Activated T-cell treated with anti-CD3 and anti-CD28 coated beads for 24 hours (primary cell): ENCODE measurements around the gene STX5.
"Not testable (repeated sequence)": the region's sequence is repeated elsewhere in the genome, so short reads cannot be mapped to it uniquely, and the experiment has no call there.

Experiments used
- DNase-seq: peaks from one replicate; pipeline ENCODE4 v3.0.0-alpha.2; 2020; ENCODE audit warnings: low read depth

The STX5 gene

DNA sequence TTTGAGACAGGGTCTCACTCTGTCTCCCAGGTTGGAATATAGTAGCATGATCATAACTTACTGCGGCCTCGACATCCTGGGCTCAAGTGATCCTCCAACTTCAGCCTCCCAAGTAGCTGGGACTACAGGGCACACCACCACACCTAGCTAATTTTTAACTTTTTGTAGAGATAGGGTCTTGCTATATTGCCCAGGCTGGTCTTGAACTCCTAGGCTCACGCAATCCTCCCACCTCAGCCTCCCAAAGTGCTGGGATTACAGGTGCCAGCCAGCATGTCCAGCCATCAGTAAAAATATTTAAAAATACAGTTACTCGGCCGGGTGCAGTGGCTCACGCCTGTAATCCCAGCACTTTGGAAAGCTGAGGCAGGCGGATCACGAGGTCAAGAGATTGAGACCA is 3.7 kb downstream of the STX5 start:
- not testable (repeated sequence) for DNase-seq

DNA sequence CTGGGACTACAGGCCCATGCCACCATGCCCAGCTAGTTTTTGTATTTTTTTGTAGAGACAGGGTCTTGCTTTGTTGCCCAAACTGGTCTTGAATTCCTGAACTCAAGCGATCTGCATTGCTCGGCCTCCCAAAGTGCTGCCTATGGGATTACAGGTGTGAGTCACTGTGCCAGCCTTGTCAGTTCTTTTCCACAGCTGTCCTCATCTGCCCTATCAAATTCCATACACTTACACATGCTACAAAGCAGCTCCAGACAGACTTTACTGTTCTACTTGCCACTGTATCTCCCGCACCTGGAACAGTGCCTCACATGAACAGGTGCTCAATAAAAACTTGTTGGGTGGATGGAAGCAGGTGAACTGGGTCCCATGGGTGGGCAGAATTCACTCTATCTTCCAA is 8.2 kb downstream of the STX5 start:
- DNase-seq, result no peak

DNA sequence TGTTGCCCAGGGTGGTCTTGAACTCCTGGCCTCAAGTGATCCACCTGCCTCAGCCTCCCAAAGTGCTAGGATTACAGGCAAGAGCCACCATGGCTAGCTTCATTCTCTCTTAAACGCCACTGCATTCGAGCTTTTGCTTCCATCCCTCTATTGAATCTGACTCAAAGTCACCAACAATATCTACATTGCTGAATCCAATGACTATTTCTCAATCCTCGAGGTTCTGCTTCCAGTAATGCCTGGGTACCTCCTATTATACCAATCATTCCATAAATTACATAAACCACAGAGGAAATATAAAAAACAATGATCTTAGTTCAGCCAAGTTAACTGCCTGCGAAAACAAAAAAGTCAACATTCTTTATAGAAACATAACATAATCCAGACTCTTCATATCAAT is 14.7 kb downstream of the STX5 start:
- DNase-seq, result no peak

DNA sequence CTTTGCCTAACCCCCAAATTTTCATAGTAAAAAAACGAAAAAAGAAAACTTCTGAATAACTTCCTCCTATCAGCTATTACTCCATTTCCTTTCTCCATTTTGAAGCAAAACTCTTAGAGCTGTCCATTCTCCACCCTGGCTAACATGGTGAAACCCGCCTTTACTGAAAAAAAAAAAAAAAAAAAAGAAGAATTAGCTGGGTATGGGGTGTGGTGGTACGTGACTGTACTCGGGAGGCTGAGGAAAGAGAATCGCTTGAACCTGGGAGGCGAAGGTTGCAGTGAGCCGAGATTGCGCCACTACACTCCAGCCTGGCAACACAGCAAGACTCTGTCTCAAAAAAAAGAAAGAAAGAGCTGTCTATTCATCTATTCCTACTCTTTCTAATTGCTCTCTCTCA is 15.3 kb downstream of the STX5 start:
- no peak for DNase-seq

DNA sequence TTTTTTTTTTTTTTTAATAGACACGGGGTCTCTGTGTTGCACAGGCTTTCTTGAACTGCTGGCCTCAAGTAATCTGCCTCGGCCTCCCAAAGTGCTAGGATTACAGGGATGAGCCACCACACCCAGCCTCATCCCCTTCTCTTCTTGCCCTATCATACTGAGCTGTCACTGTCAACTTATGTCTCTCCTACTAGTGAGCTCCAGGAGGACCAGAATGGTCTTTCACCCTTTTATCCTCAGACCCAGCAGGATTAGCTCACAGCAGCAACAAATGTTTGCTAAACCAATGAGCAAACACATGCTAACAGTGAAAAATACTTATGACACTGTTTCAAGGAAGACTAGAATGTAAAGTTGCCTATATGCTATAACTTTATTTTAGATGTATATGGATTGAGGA is 20.2 kb downstream of the STX5 start:
- no peak for DNase-seq

DNA sequence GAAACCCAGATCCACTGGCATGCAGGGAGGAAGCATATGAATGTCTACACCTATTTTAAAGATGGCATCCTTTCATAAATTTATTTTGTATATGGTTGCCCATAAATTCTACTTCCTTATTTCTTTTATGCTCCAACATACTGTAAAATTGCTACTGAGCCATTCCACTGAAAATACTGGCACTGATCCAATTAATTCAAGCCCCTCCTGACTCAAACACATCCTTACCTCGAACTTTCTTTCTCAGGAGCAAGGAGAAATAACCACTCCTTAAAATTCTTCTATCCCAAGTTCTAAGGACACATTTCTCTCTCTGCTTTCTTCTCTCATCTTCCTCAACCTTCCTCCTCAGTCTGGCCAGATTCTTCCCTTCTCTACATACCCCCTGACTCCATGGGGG is 21.1 kb downstream of the STX5 start:
- no peak for DNase-seq

DNA sequence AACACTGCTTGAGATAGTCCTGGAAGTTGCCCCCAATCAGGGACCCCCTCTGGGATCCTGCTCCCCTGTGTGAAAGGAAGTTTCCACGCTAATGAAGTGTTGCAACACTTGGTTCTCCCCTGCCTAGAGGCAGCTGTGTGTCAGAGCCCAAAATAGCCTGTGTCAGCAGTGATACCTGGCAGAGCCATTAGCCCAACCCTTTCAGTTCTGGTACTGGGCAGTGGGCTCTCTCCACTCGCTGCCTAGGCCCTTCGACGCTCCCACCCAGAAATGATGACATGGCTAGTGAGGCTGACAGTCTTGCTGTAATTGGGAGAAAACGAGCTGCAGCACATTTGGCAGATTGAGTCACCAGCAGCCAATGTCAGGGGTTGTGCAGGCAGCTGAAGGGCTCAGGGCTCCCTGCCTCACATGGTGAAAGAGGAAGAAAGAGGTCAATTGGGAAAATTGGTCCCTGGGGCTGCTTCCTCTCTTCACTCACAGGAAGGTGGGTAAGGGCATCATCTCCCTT is 25.2 kb downstream of the STX5 start:
- no peak for DNase-seq

DNA sequence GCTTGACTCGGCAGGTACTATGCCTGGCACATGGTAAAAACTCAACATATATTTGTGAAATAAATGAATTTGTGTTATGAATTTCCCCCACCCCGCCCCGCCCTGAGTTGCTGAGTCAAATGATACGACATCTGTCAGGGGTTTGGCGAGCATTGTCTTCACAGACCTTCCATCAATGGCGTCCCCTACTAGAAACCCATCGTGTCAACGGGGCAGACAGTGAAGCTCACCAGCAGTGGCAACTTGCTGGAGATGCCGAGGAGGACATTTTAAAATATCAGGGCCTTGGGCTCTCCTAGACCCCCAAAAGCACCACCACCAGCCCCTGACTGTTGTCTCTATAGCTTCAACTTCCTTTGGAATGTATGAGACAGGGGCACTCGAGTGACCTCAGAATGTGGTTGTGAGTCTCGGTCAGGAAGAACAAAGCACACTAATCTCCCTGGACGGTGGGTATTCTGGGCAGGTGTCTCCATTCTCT is 25.9 kb downstream of the STX5 start:
- no peak for DNase-seq

DNA sequence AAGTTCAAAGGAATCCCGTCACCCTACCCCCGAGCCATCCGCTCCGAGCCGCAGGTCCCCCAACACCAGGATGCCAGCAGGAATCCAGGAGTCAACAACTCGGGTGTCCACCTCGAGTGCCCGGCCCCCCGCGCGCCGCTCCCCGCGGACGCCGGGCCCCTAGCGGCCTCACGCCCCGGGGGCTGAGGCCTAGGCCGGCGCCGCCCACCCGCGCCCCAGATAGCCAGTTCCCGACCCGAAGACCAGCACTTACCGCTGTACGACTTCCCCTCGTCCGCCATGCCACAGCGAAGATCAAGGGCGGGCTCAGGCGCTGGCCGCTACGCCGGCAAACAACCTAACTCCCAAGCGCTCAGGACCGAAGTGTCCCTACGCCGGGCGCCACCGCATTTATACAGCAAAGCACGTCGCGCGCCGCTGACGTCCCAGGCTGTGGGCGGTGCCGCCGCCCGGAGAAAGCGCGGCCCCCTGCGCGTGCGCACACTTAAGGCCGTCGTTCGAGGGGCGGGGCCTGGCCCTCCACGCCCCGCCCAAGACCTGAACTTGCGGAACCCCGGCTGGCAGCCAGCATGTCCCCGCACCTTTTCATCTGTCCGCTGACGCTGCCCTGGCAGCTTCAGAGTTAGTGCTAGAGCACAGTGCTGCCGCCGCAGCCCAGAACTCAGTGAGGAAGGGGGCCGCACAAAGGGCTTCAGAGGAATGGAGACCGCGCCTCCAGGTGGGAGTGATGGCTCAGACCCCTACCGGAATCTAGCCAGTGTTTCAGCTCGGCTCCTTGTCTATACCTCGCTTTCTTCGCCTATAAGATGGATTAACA is 26.6 kb downstream of the STX5 start, which contains the start of gene NXF1:
Gene NXF1 (minus strand): TSS at position 365 of the 817 bp plus-strand sequence. CDS start 84 bp downstream, at position 281.
- peak; percentile 94 for DNase-seq

DNA sequence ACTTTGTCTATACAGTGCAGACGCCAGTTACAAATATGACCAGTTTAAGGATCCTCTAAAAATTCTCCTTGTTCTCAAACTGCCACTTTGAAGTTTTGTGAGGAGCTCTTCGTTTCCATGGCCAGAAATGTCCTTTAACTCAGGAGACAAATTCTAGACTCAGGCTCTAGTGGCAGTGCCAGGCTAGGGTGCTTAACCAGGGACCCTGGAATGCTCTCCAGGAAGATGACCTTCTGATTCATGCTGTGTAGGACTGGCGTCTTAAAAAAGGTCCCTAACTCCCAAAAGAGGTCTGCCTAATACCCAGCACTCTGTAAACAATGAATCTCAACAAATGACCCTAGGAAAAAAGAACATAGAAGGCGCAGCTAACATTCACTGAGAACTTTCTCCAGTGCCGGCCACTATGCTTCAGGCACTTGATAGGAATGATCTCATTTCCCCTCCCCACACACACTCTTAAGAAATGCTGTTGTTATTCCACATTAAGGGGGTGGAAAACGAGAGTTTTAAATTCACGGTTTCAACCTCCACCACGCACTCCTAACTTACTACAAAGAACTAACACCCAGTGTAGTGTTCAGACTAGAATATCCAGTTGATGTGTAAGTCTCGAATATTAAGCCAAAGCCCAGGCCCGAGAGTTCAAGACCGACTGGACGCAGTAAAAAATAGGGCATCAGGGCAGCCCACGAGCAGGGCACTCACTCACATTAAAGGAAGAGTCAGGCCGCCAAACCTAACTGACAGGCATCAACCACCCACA is 27.4 kb downstream of the STX5 start:
- DNase-seq, result peak; percentile 29

DNA sequence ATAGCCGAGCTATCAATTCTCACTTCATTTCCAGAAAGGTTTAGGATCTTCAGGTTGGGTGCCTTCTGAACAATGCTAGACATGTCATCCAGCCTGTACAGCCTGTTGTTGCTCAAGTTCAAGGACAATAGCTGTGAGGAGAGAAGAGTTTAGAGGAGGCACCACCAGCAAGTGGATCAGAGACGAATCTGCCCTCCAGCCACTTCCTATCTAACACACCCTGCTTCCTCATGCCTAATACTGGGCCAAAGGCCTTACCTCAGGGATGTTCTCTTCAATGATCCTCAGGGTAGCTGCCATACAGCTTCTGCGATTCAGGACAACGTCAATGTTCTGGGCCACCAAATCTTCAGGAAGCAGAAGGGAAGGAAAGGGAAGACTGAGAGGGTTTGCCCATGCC is 30.8 kb downstream of the STX5 start:
- no peak for DNase-seq

DNA sequence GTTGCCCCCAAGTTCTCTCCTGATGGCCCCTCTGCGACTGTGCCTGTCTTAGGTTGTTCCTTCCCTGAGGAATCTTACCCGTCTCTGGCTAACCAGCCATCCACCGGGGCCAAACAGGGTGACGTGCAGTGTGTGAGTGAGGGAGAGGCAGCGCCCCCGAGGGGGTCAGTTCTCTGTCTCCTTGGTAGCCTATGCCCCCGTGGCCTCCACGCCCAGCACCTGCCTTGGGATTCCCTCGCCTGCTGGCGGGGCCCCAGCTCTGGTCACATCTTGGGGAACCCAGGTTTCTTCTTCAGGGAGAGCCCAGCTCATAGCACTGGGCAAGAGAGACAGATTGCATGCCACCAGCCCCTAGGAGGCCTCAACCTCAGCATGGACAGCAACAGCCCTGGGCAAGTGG is 32.4 kb downstream of the STX5 start:
- no peak for DNase-seq

DNA sequence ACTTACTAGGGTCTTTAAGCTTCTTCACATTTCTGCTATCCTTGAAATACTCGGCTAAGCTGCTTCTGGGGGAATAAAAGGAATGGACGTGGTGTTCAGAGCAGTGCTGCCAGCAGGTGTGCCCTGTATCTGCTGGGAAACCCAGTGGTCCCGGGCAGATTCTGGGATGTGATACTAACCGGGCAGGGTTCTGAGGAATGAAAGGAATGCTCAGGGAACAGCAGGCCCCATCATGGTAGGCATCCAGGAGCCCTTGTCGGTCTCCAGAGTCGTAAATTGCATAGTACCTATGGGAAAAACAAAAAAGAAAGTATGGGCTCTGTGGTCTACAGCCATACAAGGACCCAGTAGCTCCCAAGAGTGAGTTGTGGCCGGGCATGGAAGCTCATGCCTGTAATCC is 35.6 kb downstream of the STX5 start:
- no peak for DNase-seq

DNA sequence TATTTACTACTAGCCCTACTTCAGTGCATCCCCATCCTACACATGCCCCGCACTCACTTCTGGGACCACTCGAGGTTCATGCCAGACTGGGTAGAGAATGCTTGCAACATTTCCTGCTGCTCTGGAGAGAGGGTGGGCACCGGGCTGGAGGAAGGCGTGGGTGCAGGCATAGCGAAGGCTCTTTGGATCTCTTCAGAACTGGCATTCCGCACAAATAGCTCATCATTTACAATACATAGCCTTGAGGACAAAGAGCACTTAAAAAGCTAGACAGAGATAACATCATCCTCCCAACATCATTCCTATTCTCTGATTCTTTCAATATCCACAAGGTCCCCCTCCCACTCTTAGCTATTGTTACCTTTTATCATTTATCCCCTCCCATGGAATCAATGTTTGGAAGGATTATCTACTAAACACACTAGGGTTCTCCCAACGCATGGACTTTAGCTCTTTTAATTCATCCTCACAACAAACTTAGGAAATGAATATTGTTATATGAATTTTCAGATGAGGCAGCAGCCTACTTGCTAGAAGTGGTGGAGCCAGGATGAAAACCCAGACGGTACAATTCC is 37.6 kb downstream of the STX5 start:
- no peak for DNase-seq

DNA sequence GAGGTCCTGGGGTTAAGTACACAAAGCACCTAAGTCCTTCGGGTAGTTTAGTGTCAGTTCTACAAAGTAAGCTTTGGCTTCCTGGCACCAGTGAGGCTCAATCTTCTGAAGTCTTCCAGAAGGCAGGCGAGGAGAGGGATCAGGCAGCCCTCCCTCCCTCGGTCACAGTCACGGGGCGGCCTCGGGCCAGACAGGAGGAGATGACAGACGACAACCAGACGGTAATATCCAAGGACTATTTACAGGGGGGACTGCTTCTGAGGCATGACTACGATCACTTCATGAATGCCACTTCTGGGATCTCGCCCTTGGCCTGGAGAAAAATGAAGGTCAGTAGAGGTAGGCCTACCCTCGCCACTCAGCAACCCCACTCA is 39.7 kb downstream of the STX5 start:
- DNase-seq, result no peak

DNA sequence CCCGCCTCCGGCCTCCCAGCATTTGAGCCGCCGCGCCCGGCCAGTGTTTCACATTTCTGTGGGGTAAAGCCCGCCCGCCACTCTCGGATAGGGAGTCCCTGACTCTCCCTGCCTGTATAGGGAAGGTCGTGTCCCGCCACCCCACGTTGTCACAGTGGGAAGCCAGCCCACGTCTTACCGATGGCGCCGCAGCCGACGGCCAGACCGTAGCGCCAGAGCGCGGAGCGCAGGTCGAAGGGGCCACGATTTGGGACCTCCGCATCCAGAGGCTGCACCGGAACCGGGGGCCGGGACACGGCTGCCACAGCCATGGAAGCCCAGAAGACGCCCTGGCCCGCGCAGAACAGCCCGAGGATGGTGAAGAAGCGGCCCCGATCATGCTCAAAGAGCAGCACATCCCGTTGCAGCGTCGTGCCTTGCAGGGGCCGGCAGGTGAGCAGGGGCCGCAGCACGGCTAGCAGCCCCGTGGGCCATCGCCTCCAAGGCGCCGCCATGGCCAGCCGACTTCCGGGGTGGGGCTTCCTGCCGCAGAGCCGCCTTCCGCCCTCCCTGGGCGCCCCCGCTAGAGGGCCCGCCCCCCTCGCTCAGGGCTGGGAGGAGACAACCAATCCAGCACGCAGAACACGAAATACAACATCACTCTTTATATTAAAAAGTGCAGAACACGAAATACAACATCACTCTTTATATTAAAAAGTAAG is 40.2 kb downstream of the STX5 start, which contains the start of gene TMEM223:
Gene TMEM223 (minus strand): TSS at position 506 of the 701 bp plus-strand sequence. CDS start 12 bp downstream, at position 494.
- DNase-seq, result peak; percentile 86

DNA sequence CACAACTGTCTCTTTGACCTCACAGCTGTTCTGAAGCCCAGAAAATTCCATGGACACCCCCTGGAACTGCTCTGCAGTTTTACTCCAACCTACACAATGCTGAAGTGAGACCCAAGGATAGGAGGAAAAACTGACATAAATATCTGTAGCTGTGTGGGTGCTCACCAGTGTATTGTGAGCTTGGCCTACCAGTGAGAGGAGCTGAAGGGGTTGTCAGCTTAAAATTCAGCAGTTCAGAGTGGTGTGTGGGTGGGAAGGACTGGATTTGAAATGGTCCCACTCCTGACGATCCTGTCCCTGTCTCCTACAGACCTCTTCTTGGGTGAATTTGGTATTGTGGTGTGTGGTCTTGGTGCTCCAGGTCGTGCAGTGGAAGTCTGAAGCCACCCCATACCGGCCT is 42.3 kb downstream of the STX5 start:
- DNase-seq, result no peak

DNA sequence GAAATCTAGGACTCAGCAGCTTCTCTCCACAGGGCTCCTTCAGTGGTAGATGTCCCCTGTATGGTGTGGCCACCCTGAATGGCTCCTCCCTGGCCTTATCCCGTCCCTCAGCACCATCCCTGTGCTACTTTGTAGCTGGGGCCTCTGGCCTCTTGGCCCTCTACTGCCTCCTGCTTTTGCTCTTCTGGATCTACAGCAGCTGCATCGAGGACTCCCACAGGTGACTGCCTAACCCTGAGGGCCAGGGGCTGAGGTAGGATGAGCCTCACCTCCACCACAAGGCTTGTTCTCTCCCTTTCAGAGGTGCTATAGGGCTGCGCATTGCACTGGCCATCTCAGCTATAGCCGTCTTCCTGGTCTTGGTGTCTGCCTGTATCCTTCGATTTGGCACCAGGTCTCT is 42.9 kb downstream of the STX5 start:
- no peak for DNase-seq

DNA sequence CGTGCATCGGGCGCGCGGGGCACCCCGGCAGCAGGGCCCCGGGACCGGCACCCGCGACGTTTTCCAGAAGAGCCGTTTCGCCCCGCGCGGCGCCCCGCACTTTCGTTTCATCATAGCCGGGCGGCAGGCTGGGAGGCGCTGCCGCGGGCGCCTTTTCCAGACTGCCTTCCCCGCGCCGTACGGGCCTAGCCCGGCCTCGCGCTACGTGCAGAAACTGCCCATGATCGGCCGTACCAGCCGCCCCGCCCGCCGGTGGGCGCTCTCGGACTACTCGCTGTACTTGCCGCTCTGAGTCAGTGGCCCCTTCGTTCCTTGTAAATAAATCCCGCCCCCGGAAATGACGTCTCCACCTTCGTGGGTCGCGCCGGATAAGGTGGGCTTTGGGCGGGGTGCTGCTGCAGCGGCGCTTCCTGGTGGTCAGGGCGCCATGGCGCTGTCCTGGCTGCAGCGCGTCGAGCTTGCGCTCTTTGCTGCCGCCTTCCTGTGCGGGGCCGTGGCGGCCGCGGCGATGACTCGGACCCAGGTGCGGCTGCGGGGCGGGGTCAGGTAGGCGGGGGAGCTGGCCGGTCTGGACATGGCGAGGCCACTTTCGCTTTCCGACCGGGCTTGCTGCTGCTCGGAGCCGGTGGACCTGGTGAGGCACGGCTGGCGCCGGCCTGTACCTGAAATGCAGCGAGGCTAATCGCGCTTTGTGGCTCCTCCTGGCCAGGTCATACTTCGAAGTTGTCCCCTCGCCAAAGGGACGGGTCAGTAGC is 44.7 kb downstream of the STX5 start, which contains the start of gene TMEM179B:
Gene TMEM179B (plus strand): TSS at position 398 of the 755 bp plus-strand sequence. CDS start 30 bp downstream, at position 428.
- peak; percentile 97 for DNase-seq

DNA sequence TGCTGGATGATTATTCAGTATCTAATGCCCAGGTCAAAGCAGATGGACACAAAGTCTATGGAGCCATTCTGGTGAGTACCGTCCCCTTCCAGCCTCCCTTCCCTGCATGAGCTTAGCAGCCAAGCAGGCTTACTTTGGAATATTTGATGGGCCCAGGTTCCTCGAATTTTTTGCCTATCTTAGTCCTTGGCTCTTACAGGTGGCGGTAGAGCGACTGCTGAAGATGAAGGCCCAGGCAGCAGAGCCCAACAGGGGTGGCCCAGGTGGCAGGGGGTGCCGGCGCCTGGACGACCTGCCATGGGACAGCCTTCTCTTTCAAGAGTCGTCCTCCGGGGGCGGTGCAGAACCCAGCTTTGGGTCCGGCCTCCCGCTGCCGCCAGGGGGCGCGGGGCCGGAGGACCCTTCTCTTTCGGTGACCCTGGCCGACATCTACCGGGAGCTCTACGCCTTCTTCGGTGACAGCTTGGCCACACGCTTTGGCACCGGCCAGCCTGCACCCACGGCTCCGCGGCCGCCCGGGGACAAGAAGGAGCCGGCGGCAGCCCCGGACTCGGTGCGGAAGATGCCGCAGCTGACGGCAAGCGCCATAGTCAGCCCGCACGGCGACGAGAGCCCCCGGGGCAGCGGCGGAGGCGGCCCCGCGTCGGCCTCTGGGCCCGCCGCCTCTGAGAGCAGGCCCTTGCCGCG is 45.4 kb downstream of the STX5 start:
- DNase-seq, result peak; percentile 79
